K562 (cell line): ENCODE data around the gene SYT3. TPM values are rescaled to one million over a fixed set of nuclear protein-coding genes. Genes with fewer than 3 reads are reported as not detected.
A peak's percentile ranks its signal among the peaks of the same experiment; 100 is the strongest.

Source experiments
- ADNP ChIP-seq: fragments of 200-800 bp; sonication (Bioruptor generic); IDR thresholded peaks from 2 replicates; pipeline ENCODE4 v1.6.1; 2016; ENCODE audit warnings: missing genetic modification characterization, missing compliant biosample characterization
- CHD2 ChIP-seq: IDR thresholded peaks from 2 replicates; pipeline ENCODE4 v1.6.1; 2011; ENCODE audit warnings: low read depth, low read length
- ETV5 ChIP-seq: sonication (generic); formaldehyde crosslinking; IDR thresholded peaks from 2 replicates; pipeline ENCODE4 v1.4.0; 2020; ENCODE audit warnings: low read depth, mild to moderate bottlenecking, missing genetic modification reagents
- KAT7 ChIP-seq: sonication (generic); formaldehyde crosslinking; IDR thresholded peaks from 2 replicates; pipeline ENCODE4 v1.8.0; 2022; ENCODE audit warnings: missing genetic modification reagents, mild to moderate bottlenecking, borderline replicate concordance
- KDM2B ChIP-seq: fragments of 250-450 bp; sonication (Bioruptor Pico); IDR thresholded peaks from 2 replicates; pipeline ENCODE4 v1.8.0; 2021; ENCODE audit warnings: mild to moderate bottlenecking, moderate library complexity
- MAFG ChIP-seq: fragments of 450-650 bp; conservative IDR thresholded peaks from 2 replicates; pipeline ENCODE4 v1.6.1; 2016; ENCODE audit warnings: missing genetic modification characterization, missing compliant biosample characterization
- MCM7 ChIP-seq, 2 experiments: fragments of 450-650 bp; IDR thresholded peaks; 2 replicates each; pipeline ENCODE4 v1.6.1; 2016 to 2018
- MIER1 ChIP-seq: fragments of 450-650 bp; IDR thresholded peaks from 2 replicates; pipeline ENCODE4 v1.6.1; 2016; ENCODE audit warnings: antibody characterized with exemption, mild to moderate bottlenecking, low read depth
- MTA1 ChIP-seq: fragments of 450-650 bp; IDR thresholded peaks from 2 replicates; pipeline ENCODE4 v1.6.1; 2017; ENCODE audit warnings: borderline replicate concordance
- MXD1 ChIP-seq: fragments of 250-450 bp; sonication (Bioruptor Pico); IDR thresholded peaks from 2 replicates; pipeline ENCODE4 v1.8.0; 2021; ENCODE audit warnings: borderline replicate concordance, mild to moderate bottlenecking, moderate library complexity; ENCODE audit not compliant: poor library complexity, severe bottlenecking
- OTX1 ChIP-seq: fragments of 450-650 bp; formaldehyde crosslinking; IDR thresholded peaks from 2 replicates; pipeline ENCODE4 v1.4.0; 2022; ENCODE audit warnings: mild to moderate bottlenecking
- PHB2 ChIP-seq: fragments of 450-650 bp; IDR thresholded peaks from 2 replicates; pipeline ENCODE4 v1.6.1; 2017; ENCODE audit warnings: low read depth
- POLR2A ChIP-seq: fragments of 450-650 bp; conservative IDR thresholded peaks from 2 replicates; pipeline ENCODE4 v1.6.1; 2016
- POLR2AphosphoS5 ChIP-seq: IDR thresholded peaks from 2 replicates; pipeline ENCODE4 v1.6.1; 2011; ENCODE audit warnings: mild to moderate bottlenecking, low read depth, low read length, moderate library complexity; ENCODE audit not compliant: control insufficient read depth, insufficient read depth
- PURB ChIP-seq: sonication (generic); formaldehyde crosslinking; IDR thresholded peaks from 2 replicates; pipeline ENCODE4 v1.9.0; 2021; ENCODE audit warnings: low read depth, mild to moderate bottlenecking, missing genetic modification reagents
- SNIP1 ChIP-seq: fragments of 450-650 bp; IDR thresholded peaks from 2 replicates; pipeline ENCODE4 v1.7.1; 2017; ENCODE audit warnings: low read depth, mild to moderate bottlenecking
- SP2 ChIP-seq: IDR thresholded peaks from 2 replicates; pipeline ENCODE4 v1.6.1; 2011; ENCODE audit warnings: mild to moderate bottlenecking, low read depth, low read length, moderate library complexity; ENCODE audit not compliant: poor library complexity, severe bottlenecking; ENCODE audit errors: extremely low read depth
- SREBF1 ChIP-seq: fragments of 150-350 bp; IDR thresholded peaks from 2 replicates; pipeline ENCODE4 v1.6.1; 2014; ENCODE audit warnings: antibody characterized with exemption, low read depth, low read length, borderline replicate concordance
- TCF7L2 ChIP-seq: fragments of 150-350 bp; IDR thresholded peaks from 2 replicates; pipeline ENCODE4 v1.6.1; 2016; ENCODE audit warnings: low read depth, mild to moderate bottlenecking, low read length, moderate library complexity
- TEAD1 ChIP-seq, 2 experiments: fragments of 450-650 bp in 1 of 2; sonication (generic) in 1 of 2; formaldehyde crosslinking; IDR thresholded peaks; 2 replicates each; pipeline versions ENCODE4 v1.4.0 to v1.8.0; 2020 to 2022; ENCODE audit warnings: mild to moderate bottlenecking in 2 of 2, missing genetic modification reagents in 1 of 2
- ZBED1 ChIP-seq: IDR thresholded peaks from 2 replicates; pipeline ENCODE4 v1.6.1; 2014
- ZNF311 ChIP-seq: fragments of 250-450 bp; sonication (Bioruptor Pico); IDR thresholded peaks from 2 replicates; pipeline ENCODE4 v1.4.0; 2020; ENCODE audit warnings: mild to moderate bottlenecking, moderate library complexity
- ZNF408 ChIP-seq: fragments of 250-450 bp; sonication (Bioruptor Pico); IDR thresholded peaks from 2 replicates; pipeline ENCODE4 v1.4.0; 2020; ENCODE audit warnings: low read depth, mild to moderate bottlenecking, moderate library complexity
- polyA plus RNA-seq, 8 experiments: library from polyadenylated mRNA; depleted of rRNA in 4 of 8; stranded (reverse) in 5 of 8; unstranded in 3 of 8; fragments of >200 nt; fragmentation: Nextera tagmentation in 2 of 8; fragmentation: Illumina TruSeq in 1 of 8; extraction: Ambion mirVana in 2 of 8; extraction: Trizol in 1 of 8; gene quantifications; 2 replicates each; pipeline versions ENCODE4 v1.2.1 to v1.2.3, GENCODE V29; 2011 to 2014; ENCODE audit warnings: inconsistent platforms in 1 of 8, missing spikeins in 1 of 8
- total RNA-seq, 7 experiments: library from RNA; depleted of rRNA in 6 of 7; stranded (reverse); fragments of >200 nt in 6 of 7; fragmentation: Illumina TruSeq in 2 of 7; extraction: Trizol in 2 of 7; gene quantifications; 2 replicates each; pipeline versions ENCODE4 v1.2.1 to v1.2.3, GENCODE V29; 2011 to 2021; ENCODE audit warnings: low replicate concordance in 1 of 7
- TF ChIP-seq, protein P1 (sequence below): IDR thresholded peaks from 2 replicates; pipeline ENCODE4 v1.6.1; 2011; ENCODE audit not compliant: insufficient read length; ENCODE audit errors: extremely low read depth
- TF ChIP-seq, protein P2 (sequence below), 2 experiments: IDR thresholded peaks; 2 replicates each; pipeline ENCODE4 v1.6.1; 2012; ENCODE audit warnings: improper control_type of control experiment in 2 of 2, low read depth in 2 of 2, low read length in 2 of 2, borderline replicate concordance in 1 of 2
- TF ChIP-seq, protein P3 (sequence below): fragments of 250-450 bp; sonication (Bioruptor Pico); IDR thresholded peaks from 2 replicates; pipeline ENCODE4 v1.8.0; 2021; ENCODE audit warnings: moderate library complexity, mild to moderate bottlenecking, inconsistent platforms

Gene SYT3
- total and polyA plus RNA-seq, 9 of the 15 experiments (the other 6 are each of a cell fraction or from before 2014, with no cell fraction given), result 0.36 to 2.0 (median 0.54) TPM; not detected in 2

GRCh38 chr19:50658441-50659317 lies 19.0 kb upstream of the SYT3 start (continued):
- TF ChIP-seq SREBF1 (0 out of 2 replicates have a peak, but pooled peaks have one; percentile 6), ADNP (tag) (no peak), CHD2 (no peak), TCF7L2 (no peak), ETV5 (CRISPR knock-in tag) (no peak; the same call in 1 of the 2 replicates), OTX1 (CRISPR knock-in tag) (peak; percentile 98), KAT7 (CRISPR knock-in tag) (peak; percentile 84; the same call in 1 of the 2 replicates), SNIP1 (peak; percentile 41; the same call in 1 of the 2 replicates), POLR2AphosphoS5 (peak; percentile 79), PHB2 (0 out of 2 replicates have a peak, but pooled peaks have one; percentile 42), SP2 (peak; percentile 4), ZNF311 (CRISPR knock-in tag) (no peak), MCM7 (IDR thresholded peaks at IDR 0.05) (no peak), TEAD1 (CRISPR knock-in tag; IDR thresholded peaks at IDR 0.05) (peak; percentile 53 to 77; a peak in 2 of 4 replicates), MIER1 (0 out of 2 replicates have a peak, but pooled peaks have one; percentile 40), MTA1 (no peak; the same call in 1 of the 2 replicates), ZNF408 (CRISPR knock-in tag) (no peak), POLR2A (peak; percentile 99), PURB (0 out of 2 replicates have a peak, but pooled peaks have one; percentile 71), ZBED1 (peak; percentile 54; the same call in 1 of the 2 replicates), KDM2B (CRISPR knock-in tag) (peak; percentile 93), MXD1 (no peak), MAFG (no peak)
- TF ChIP-seq, protein P1, sequence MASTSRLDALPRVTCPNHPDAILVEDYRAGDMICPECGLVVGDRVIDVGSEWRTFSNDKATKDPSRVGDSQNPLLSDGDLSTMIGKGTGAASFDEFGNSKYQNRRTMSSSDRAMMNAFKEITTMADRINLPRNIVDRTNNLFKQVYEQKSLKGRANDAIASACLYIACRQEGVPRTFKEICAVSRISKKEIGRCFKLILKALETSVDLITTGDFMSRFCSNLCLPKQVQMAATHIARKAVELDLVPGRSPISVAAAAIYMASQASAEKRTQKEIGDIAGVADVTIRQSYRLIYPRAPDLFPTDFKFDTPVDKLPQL, result no peak
- TF ChIP-seq, protein P2, sequence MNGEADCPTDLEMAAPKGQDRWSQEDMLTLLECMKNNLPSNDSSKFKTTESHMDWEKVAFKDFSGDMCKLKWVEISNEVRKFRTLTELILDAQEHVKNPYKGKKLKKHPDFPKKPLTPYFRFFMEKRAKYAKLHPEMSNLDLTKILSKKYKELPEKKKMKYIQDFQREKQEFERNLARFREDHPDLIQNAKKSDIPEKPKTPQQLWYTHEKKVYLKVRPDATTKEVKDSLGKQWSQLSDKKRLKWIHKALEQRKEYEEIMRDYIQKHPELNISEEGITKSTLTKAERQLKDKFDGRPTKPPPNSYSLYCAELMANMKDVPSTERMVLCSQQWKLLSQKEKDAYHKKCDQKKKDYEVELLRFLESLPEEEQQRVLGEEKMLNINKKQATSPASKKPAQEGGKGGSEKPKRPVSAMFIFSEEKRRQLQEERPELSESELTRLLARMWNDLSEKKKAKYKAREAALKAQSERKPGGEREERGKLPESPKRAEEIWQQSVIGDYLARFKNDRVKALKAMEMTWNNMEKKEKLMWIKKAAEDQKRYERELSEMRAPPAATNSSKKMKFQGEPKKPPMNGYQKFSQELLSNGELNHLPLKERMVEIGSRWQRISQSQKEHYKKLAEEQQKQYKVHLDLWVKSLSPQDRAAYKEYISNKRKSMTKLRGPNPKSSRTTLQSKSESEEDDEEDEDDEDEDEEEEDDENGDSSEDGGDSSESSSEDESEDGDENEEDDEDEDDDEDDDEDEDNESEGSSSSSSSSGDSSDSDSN (IDR thresholded peaks at IDR 0.05; ENCODE audit: borderline replicate concordance in 1 of 2, low read depth in 2 of 2, low read length in 2 of 2), result 0 out of 4 replicates have a peak, but pooled peaks of 1 of the 2 experiments have one; percentile 54
- TF ChIP-seq, protein P3, sequence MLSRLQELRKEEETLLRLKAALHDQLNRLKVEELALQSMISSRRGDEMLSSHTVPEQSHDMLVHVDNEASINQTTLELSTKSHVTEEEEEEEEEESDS, result no peak
